Measurements from ENCODE around the gene SYTL4.
"Not testable (repeated sequence)": the region's sequence is repeated elsewhere in the genome, so short reads cannot be mapped to it uniquely, and the experiment has no call there.

SYTL4 gene

DNA sequence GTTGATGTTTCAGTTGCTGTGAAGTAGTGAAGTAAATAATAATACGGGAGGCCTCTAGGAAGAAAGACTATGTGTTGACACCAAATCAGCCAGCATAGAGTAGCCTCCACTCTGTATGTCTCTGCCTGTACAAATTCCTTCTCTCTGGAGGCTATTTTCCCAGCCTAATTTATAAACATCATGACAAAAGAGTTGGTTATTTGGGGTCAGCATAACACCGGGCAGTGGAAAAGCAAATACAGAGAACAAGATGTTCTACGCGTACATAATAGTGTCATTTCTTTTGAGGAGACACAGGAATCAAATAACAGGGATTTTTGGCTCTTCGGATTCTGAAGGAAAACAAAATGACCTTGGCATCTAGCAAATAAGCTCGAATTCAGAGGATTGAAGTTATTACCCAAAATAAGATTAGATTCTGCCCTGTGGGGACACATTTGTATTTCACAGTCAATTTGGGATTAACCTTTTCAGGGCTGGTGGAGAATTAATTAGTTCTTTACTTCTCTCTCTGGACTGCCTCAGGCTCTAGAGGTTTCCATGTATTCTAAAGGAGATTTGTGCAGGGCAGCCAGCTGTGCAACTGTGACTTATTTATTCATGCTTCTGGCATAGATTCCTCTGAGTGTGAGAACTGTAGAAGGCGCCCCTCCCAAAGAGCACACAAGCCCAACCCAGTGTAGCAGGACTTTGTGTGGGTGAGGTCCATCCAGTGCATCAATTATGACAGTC is 14.1 kb upstream of the SYTL4 start:
- TF ChIP-seq POLR2AphosphoS5 (IDR thresholded peaks at IDR 0.05; ENCODE audit: low read depth) = no peak
- TF ChIP-seq, protein P1, sequence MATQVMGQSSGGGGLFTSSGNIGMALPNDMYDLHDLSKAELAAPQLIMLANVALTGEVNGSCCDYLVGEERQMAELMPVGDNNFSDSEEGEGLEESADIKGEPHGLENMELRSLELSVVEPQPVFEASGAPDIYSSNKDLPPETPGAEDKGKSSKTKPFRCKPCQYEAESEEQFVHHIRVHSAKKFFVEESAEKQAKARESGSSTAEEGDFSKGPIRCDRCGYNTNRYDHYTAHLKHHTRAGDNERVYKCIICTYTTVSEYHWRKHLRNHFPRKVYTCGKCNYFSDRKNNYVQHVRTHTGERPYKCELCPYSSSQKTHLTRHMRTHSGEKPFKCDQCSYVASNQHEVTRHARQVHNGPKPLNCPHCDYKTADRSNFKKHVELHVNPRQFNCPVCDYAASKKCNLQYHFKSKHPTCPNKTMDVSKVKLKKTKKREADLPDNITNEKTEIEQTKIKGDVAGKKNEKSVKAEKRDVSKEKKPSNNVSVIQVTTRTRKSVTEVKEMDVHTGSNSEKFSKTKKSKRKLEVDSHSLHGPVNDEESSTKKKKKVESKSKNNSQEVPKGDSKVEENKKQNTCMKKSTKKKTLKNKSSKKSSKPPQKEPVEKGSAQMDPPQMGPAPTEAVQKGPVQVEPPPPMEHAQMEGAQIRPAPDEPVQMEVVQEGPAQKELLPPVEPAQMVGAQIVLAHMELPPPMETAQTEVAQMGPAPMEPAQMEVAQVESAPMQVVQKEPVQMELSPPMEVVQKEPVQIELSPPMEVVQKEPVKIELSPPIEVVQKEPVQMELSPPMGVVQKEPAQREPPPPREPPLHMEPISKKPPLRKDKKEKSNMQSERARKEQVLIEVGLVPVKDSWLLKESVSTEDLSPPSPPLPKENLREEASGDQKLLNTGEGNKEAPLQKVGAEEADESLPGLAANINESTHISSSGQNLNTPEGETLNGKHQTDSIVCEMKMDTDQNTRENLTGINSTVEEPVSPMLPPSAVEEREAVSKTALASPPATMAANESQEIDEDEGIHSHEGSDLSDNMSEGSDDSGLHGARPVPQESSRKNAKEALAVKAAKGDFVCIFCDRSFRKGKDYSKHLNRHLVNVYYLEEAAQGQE (IDR thresholded peaks at IDR 0.05; ENCODE audit: insufficient replicate concordance, low read depth) = no peak
- TF ChIP-seq, protein P2, sequence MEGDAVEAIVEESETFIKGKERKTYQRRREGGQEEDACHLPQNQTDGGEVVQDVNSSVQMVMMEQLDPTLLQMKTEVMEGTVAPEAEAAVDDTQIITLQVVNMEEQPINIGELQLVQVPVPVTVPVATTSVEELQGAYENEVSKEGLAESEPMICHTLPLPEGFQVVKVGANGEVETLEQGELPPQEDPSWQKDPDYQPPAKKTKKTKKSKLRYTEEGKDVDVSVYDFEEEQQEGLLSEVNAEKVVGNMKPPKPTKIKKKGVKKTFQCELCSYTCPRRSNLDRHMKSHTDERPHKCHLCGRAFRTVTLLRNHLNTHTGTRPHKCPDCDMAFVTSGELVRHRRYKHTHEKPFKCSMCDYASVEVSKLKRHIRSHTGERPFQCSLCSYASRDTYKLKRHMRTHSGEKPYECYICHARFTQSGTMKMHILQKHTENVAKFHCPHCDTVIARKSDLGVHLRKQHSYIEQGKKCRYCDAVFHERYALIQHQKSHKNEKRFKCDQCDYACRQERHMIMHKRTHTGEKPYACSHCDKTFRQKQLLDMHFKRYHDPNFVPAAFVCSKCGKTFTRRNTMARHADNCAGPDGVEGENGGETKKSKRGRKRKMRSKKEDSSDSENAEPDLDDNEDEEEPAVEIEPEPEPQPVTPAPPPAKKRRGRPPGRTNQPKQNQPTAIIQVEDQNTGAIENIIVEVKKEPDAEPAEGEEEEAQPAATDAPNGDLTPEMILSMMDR (IDR thresholded peaks at IDR 0.05; ENCODE audit: insufficient read depth, low read length) = no peak
- TF ChIP-seq SPI1 (IDR thresholded peaks at IDR 0.05; ENCODE audit: borderline replicate concordance, low read depth) = no peak
- TF ChIP-seq GABPA (IDR thresholded peaks at IDR 0.05; ENCODE audit: low read depth) = no peak
- no peak overlapping the region for H3K4me3 ChIP-seq (replicated peaks; ENCODE audit: insufficient read depth, low read length)
- no peak for DNase-seq (ENCODE audit: low read depth in 1 of 2, low spot score in 1 of 2)
- H3K27ac ChIP-seq (replicated peaks) = no peak overlapping the region
- peaks cover 12% of the 10 kb centered on the region for H3K27me3 ChIP-seq (ENCODE audit: insufficient read depth, poor library complexity, severe bottlenecking)

GRCh38 chrX:100745205-100745604 is 13.3 kb upstream of the SYTL4 start:
- Histone ChIP-seq H3K27ac (replicated peaks) (no peak overlapping the region), H3K4me3 (replicated peaks; ENCODE audit: insufficient read depth, low read length) (no peak overlapping the region), H3K27me3 (ENCODE audit: insufficient read depth, poor library complexity, severe bottlenecking) (peaks cover 12% of the 10 kb centered on the region)
- DNase-seq (ENCODE audit: low read depth in 1 of 2, low spot score in 1 of 2) = no peak
- TF ChIP-seq, protein P1 (IDR thresholded peaks at IDR 0.05; ENCODE audit: insufficient replicate concordance, low read depth) = no peak
- TF ChIP-seq POLR2AphosphoS5 (IDR thresholded peaks at IDR 0.05; ENCODE audit: low read depth) (no peak), SPI1 (IDR thresholded peaks at IDR 0.05; ENCODE audit: borderline replicate concordance, low read depth) (no peak), GABPA (IDR thresholded peaks at IDR 0.05; ENCODE audit: low read depth) (no peak)
- TF ChIP-seq, protein P2 (IDR thresholded peaks at IDR 0.05; ENCODE audit: insufficient read depth, low read length) = no peak

GRCh38 chrX:100743009-100743607 is 11.2 kb upstream of the SYTL4 start:
- peaks cover 12% of the 10 kb centered on the region for H3K27me3 ChIP-seq (ENCODE audit: insufficient read depth, poor library complexity, severe bottlenecking)
- no peak for TF ChIP-seq GABPA (IDR thresholded peaks at IDR 0.05; ENCODE audit: low read depth)
- no peak for TF ChIP-seq SPI1 (IDR thresholded peaks at IDR 0.05; ENCODE audit: borderline replicate concordance, low read depth)
- no peak for TF ChIP-seq POLR2AphosphoS5 (IDR thresholded peaks at IDR 0.05; ENCODE audit: low read depth)
- TF ChIP-seq, protein P1 (IDR thresholded peaks at IDR 0.05; ENCODE audit: insufficient replicate concordance, low read depth) = no peak
- TF ChIP-seq, protein P2 (IDR thresholded peaks at IDR 0.05; ENCODE audit: insufficient read depth, low read length) = no peak
- no peak overlapping the region for H3K4me3 ChIP-seq (replicated peaks; ENCODE audit: insufficient read depth, low read length)
- H3K27ac ChIP-seq (replicated peaks) = no peak overlapping the region
- DNase-seq (ENCODE audit: low read depth in 1 of 2, low spot score in 1 of 2) = no peak

- not testable (repeated sequence) for H3K27ac ChIP-seq (replicated peaks); H3K27me3 ChIP-seq (ENCODE audit: insufficient read depth, poor library complexity, severe bottlenecking); DNase-seq (ENCODE audit: low read depth in 1 of 2, low spot score in 1 of 2); H3K4me3 ChIP-seq (replicated peaks; ENCODE audit: insufficient read depth, low read length)
These were observed 7.9 kb downstream of the SYTL4 start for GRCh38 chrX:100724006-100724405.
